Measurements from ENCODE around the gene RAB28. TPM values are rescaled to one million over a fixed set of nuclear protein-coding genes. Genes with fewer than 3 reads are reported as not detected.

RAB28 gene
- total and polyA plus RNA-seq, 2 of the 8 experiments (the other 6 are each of a cell fraction or from before 2014, with no cell fraction given): 16.0 to 18.7 TPM

GRCh38 chr4:13409324-13409723 lies 74.8 kb downstream of the RAB28 start:
- no peaks in the 10 kb centered on the region for H3K27me3 ChIP-seq (replicated peaks in 1 of 4; ENCODE audit: control insufficient read depth in 3 of 4, extremely low read depth in 1 of 4, insufficient read depth in 3 of 4, low read length in 3 of 4)
- H4K5ac ChIP-seq (ENCODE audit: insufficient read length, low read depth, low read length): no peak overlapping the region
- H2AK5ac ChIP-seq (ENCODE audit: low read depth, low read length): no peak overlapping the region
- H4K8ac ChIP-seq (ENCODE audit: extremely low read depth, insufficient read depth, low read length): no peak overlapping the region
- no peak overlapping the region for H2AFZ ChIP-seq (ENCODE audit: low read length)
- H3K4ac ChIP-seq (replicated peaks; ENCODE audit: insufficient read length, low read depth, low read length): no peak overlapping the region
- no peak overlapping the region for H3K27ac ChIP-seq (ENCODE audit: low read depth, low read length)
- no peak overlapping the region for H2BK5ac ChIP-seq (ENCODE audit: low read depth, low read length)
- no peak overlapping the region for H3K4me2 ChIP-seq (ENCODE audit: insufficient read depth in 1 of 2, low read depth in 2 of 2, low read length in 2 of 2)
- H3K79me2 ChIP-seq (ENCODE audit: control insufficient read depth in 1 of 2, insufficient read depth in 2 of 2, low read length in 2 of 2): peaks cover 0 to 6% of the 10 kb centered on the region in 2 experiments; a peak in 1 of 4 replicates
- no peak overlapping the region for H3K4me3 ChIP-seq (ENCODE audit: extremely low read depth in 1 of 4, insufficient read depth in 2 of 4, low read depth in 3 of 4, low read length in 4 of 4)
- H3K18ac ChIP-seq (ENCODE audit: extremely low read depth, low read length): no peak overlapping the region
- CTCF ChIA-PET (ENCODE audit: partially characterized antibody): interaction anchor here (1.0 to 2.0 kb wide), 3 partner anchors 16 to 117 kb away, joined by 4 read pairs; no protein-coding TSS in a partner anchor
- no peaks in the 10 kb centered on the region for H4K20me1 ChIP-seq (replicated peaks in 1 of 2; ENCODE audit: control insufficient read depth in 1 of 2, insufficient read depth in 2 of 2, low read length in 2 of 2)
- no peak for DNase-seq (ENCODE audit: low read depth in 1 of 2, low spot score in 2 of 2)
- H3K56ac ChIP-seq (replicated peaks; ENCODE audit: insufficient read length, low read depth, low read length): no peak overlapping the region
- H2BK20ac ChIP-seq (ENCODE audit: low read length): no peak overlapping the region
- H4K91ac ChIP-seq (replicated peaks; ENCODE audit: insufficient read length, low read length): no peak overlapping the region
- no peak overlapping the region for H2BK15ac ChIP-seq (ENCODE audit: low read length)
- WGBS, 2 experiments (ENCODE audit: extremely low coverage in 1 of 2, insufficient coverage in 1 of 2, insufficient read length in 1 of 2, insufficient replicate concordance in 2 of 2, low coverage in 1 of 2, low lambda C conversion rate in 2 of 2, missing lambda C conversion rate in 1 of 2): 94% methylated on average over 2 of the region's 2 CpGs; no CpG with 5 or more reads in 1 of the 2 experiments
- H3K36me3 ChIP-seq (ENCODE audit: control insufficient read depth in 2 of 4, insufficient read depth in 4 of 4, low read length in 3 of 4): no peaks in the 10 kb centered on the region
- H3K4me1 ChIP-seq (replicated peaks in 1 of 4; ENCODE audit: control insufficient read depth in 3 of 4, insufficient read depth in 4 of 4, low read length in 3 of 4): peaks cover 0 to 6% (median 1%) of the 10 kb centered on the region in 4 experiments; a peak in 2 of 7 replicates
- H2BK12ac ChIP-seq (ENCODE audit: low read depth, low read length): no peak overlapping the region
- no peaks in the 10 kb centered on the region for H3K9me3 ChIP-seq (ENCODE audit: insufficient read depth in 2 of 2, low read depth in 1 of 2, low read length in 1 of 2)
- H3K14ac ChIP-seq (ENCODE audit: insufficient read length): no peak overlapping the region
- H3K23ac ChIP-seq (ENCODE audit: insufficient read length): no peak overlapping the region
- no peak overlapping the region for H2BK120ac ChIP-seq (replicated peaks; ENCODE audit: low read depth, low read length)
- no peak for FAIRE-seq
- no peaks in the 10 kb centered on the region for H3K23me2 ChIP-seq (ENCODE audit: low read depth, low read length)
- no peaks in the 10 kb centered on the region; the same call in 1 of the 2 replicates for H3K79me1 ChIP-seq (ENCODE audit: low read depth, low read length)
- no peak overlapping the region for H3K9ac ChIP-seq (replicated peaks in 1 of 4; ENCODE audit: extremely low read depth in 1 of 4, low read depth in 3 of 4, low read length in 3 of 4)
- POLR2A ChIA-PET (ENCODE audit: partially characterized antibody): no interaction called here
- TF ChIP-seq RNF2 (IDR thresholded peaks at IDR 0.05; ENCODE audit: borderline replicate concordance, low read depth, low read length, missing control alignments, poor library complexity, severe bottlenecking) (no peak), ZNF274 (IDR thresholded peaks at IDR 0.05; ENCODE audit: borderline replicate concordance, extremely low read depth, low read length) (no peak), POLR2A (IDR thresholded peaks at IDR 0.05; ENCODE audit: control extremely low read depth in 1 of 2, low read depth in 2 of 2, low read length in 2 of 2) (no peak), TAF7 (optimal IDR thresholded peaks at IDR 0.05; ENCODE audit: borderline replicate concordance, low read depth, low read length) (no peak), SAP30 (IDR thresholded peaks at IDR 0.05; ENCODE audit: insufficient read depth, insufficient replicate concordance, low read length) (no peak), PHF8 (conservative IDR thresholded peaks at IDR 0.05; ENCODE audit: low read depth, low read length) (no peak), SUZ12 (IDR thresholded peaks at IDR 0.05; ENCODE audit: low read length) (no peak), JUND (IDR thresholded peaks at IDR 0.05; ENCODE audit: low read length) (no peak), TAF1 (IDR thresholded peaks at IDR 0.05; ENCODE audit: low read depth, low read length) (no peak), POLR2AphosphoS5 (IDR thresholded peaks at IDR 0.05; ENCODE audit: low read depth, low read length) (no peak), FOSL1 (IDR thresholded peaks at IDR 0.05; ENCODE audit: insufficient read depth, low read depth, low read length) (no peak), NANOG (IDR thresholded peaks at IDR 0.05; ENCODE audit: insufficient read depth, low read depth, low read length, poor library complexity, severe bottlenecking) (no peak), CBX5 (IDR thresholded peaks at IDR 0.05; ENCODE audit: low read depth, low read length) (no peak), KDM4A (IDR thresholded peaks at IDR 0.05; ENCODE audit: low read depth, low read length, severe bottlenecking) (no peak)

Data from H1 (cell line).